Fibroblast of mammary gland (primary cell): Measurements from ENCODE around the gene FALEC.

ENCODE experiments used
- DNase-seq: peaks from one replicate; pipeline ENCODE4 v3.0.0-alpha.2; 2010; ENCODE audit warnings: low read depth
- H3K4me3 ChIP-seq: 2 replicates; pipeline ENCODE4 v1.5.1; 2011; ENCODE audit warnings: low read depth, mild to moderate bottlenecking, low read length, moderate library complexity; ENCODE audit not compliant: control insufficient read depth
- TF ChIP-seq, protein P1 (sequence below): conservative IDR thresholded peaks from 2 replicates; pipeline ENCODE4 v1.5.1; 2011; ENCODE audit warnings: low read depth, low read length, inconsistent platforms; ENCODE audit not compliant: control insufficient read depth, insufficient read depth

The FALEC gene

DNA sequence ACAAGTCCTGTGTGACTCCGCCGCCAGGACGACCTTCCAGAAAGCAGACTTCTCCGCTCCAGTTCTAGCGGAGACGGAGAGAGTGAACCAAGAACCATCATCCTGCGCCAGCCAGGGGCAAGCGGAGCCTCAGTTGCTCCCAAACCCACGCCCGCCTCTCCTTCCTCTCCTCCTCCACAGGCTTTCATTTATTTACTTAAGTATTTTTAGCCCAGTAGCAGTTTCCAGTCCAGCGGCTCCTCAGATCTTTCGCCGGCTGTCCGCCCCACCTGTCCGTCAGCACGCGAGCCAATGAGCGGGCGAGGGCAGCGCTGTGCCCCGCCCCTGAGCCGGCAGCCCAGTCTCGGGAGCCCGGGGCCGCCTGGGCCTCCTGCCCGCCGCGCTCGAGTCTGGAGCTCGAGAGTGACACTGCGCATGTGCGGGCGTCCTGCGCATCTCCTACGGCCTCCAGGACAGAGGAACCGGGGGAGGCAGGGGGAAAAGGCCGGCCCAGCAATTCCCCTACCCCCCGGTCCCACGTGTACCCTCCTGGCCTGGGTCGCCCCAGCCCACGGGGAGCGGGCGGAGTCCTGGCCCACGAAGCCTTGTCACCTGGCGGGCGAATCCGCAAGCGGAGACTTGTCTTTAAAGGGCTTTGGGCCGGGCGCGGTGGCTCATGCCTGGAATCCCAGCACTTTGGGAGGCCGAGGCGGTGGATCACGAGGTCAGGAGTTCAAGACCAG lies at the start of gene FALEC:
Gene FALEC, plus strand, starts transcription at position 425 of the 722 bp plus-strand sequence.
- peak within 1 kb of the TSS; percentile 61 for H3K4me3 ChIP-seq
- peak; percentile 92 for DNase-seq
- TF ChIP-seq, protein P1, sequence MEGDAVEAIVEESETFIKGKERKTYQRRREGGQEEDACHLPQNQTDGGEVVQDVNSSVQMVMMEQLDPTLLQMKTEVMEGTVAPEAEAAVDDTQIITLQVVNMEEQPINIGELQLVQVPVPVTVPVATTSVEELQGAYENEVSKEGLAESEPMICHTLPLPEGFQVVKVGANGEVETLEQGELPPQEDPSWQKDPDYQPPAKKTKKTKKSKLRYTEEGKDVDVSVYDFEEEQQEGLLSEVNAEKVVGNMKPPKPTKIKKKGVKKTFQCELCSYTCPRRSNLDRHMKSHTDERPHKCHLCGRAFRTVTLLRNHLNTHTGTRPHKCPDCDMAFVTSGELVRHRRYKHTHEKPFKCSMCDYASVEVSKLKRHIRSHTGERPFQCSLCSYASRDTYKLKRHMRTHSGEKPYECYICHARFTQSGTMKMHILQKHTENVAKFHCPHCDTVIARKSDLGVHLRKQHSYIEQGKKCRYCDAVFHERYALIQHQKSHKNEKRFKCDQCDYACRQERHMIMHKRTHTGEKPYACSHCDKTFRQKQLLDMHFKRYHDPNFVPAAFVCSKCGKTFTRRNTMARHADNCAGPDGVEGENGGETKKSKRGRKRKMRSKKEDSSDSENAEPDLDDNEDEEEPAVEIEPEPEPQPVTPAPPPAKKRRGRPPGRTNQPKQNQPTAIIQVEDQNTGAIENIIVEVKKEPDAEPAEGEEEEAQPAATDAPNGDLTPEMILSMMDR, result no peak

DNA sequence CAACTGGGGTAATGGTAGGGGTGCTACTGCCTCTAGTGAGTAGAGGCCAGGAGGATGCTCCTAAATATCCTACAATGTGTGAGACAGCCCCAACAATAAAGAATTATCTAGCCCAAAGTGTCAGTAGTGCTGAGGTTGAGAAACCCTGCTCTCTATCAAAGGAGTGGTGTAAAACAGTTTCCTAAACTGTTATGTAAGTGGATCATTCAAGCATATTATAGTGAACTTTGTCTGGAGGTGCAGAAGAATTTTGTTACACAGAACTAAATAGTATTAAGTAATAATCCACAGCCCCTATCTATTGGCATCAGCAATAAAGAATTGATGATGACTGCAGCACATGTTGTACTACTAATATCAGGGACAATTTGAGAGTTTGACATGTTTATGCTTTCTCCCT lies 48.6 kb upstream of the FALEC start:
- DNase-seq, result no peak
- TF ChIP-seq, protein P1, result no peak
- no peak overlapping the region for H3K4me3 ChIP-seq

DNA sequence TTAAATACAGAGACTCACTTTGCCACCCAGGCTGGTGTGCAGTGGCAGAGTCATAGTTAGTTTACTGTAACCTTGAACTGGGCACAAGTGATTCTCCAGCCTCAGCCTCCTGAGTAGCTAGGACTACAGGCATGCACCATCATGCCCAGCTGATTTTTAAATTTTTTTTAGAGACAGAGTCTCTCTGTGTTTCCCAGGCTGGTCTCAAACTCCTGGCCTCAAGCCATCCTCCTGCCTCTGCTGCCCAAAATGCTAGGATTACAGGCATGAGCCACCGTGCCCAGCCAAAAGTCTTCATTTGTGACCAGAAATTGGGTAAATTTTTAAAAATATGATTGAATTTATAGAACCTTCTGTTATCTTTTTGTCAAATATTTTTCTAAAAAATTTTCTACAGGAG lies 46.3 kb upstream of the FALEC start:
- no peak for DNase-seq
- no peak overlapping the region for H3K4me3 ChIP-seq
- TF ChIP-seq, protein P1, result no peak

DNA sequence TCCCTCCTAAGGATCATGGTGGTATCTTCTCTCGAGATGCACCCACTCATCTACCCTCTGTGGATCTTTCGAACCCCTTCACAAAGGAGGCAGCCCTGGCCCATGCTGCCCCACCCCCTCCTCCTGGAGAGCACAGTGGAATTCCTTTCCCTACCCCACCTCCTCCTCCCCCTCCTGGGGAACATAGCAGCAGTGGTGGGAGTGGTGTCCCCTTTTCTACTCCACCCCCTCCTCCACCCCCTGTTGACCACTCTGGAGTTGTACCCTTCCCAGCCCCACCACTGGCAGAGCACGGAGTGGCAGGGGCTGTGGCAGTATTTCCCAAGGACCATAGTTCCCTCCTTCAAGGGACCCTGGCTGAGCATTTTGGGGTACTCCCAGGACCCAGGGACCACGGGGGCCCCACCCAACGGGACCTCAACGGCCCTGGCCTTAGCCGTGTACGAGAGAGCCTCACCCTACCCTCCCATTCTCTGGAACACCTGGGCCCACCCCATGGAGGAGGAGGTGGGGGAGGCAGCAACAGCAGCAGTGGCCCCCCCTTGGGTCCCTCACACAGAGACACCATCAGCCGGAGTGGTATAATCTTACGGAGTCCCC lies 42.9 kb upstream of the FALEC start:
- H3K4me3 ChIP-seq, result no peak overlapping the region
- no peak for DNase-seq
- TF ChIP-seq, protein P1, result no peak

DNA sequence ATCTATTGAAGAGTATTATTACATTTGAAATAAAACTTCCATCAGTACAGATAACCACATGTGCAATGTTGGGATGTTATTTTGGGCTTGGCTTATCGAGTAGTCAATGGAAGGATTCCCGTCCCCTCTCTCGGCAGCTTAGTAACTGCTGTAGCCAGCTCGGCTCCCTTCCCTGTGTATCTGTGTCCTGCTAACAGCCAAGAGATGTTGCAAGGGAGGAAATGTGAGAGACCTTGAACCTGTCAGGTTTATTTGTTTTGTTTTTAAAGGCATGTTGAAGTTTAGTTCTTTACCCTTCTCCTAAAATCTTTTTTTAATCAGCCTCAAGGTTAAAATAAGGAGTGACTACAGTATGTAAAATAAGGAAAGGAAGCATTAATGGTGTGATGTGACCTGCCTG lies 41.9 kb upstream of the FALEC start:
- no peak overlapping the region for H3K4me3 ChIP-seq
- TF ChIP-seq, protein P1, result no peak
- DNase-seq, result no peak

DNA sequence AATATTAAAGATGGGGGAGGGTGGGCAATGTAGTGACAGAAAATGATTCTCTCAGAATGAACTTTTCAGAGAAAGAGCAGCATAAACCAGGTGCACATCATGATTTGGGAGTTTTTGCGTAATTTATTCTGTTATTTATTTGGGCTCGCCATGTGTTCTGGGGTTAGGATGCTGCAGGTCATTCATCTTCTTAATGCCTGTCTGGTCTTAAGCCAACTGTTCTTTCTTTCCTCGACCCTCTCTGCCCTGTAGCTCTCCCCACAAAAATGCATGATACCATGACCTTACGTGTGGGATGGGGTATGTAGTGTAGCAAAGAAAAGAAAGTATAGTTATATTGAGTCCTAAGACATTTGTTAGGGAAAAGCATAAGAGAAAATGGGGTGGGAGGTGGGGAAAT lies 40.7 kb upstream of the FALEC start:
- TF ChIP-seq, protein P1, result no peak
- no peak overlapping the region for H3K4me3 ChIP-seq
- no peak for DNase-seq
